ENCODE results near the gene CDON.

Gene CDON

GRCh38 chr11:126072801-126073594 lies 10.3 kb upstream of the CDON start:
- TF ChIP-seq, protein P1, sequence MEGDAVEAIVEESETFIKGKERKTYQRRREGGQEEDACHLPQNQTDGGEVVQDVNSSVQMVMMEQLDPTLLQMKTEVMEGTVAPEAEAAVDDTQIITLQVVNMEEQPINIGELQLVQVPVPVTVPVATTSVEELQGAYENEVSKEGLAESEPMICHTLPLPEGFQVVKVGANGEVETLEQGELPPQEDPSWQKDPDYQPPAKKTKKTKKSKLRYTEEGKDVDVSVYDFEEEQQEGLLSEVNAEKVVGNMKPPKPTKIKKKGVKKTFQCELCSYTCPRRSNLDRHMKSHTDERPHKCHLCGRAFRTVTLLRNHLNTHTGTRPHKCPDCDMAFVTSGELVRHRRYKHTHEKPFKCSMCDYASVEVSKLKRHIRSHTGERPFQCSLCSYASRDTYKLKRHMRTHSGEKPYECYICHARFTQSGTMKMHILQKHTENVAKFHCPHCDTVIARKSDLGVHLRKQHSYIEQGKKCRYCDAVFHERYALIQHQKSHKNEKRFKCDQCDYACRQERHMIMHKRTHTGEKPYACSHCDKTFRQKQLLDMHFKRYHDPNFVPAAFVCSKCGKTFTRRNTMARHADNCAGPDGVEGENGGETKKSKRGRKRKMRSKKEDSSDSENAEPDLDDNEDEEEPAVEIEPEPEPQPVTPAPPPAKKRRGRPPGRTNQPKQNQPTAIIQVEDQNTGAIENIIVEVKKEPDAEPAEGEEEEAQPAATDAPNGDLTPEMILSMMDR (IDR thresholded peaks at IDR 0.05; ENCODE audit: low read depth, low read length): no peak
- H3K4me3 ChIP-seq (replicated peaks in 1 of 2; ENCODE audit: low read depth in 2 of 2, low read length in 2 of 2): no peak overlapping the region
- DNase-seq (ENCODE audit: low read depth in 2 of 2): no peak

DNA sequence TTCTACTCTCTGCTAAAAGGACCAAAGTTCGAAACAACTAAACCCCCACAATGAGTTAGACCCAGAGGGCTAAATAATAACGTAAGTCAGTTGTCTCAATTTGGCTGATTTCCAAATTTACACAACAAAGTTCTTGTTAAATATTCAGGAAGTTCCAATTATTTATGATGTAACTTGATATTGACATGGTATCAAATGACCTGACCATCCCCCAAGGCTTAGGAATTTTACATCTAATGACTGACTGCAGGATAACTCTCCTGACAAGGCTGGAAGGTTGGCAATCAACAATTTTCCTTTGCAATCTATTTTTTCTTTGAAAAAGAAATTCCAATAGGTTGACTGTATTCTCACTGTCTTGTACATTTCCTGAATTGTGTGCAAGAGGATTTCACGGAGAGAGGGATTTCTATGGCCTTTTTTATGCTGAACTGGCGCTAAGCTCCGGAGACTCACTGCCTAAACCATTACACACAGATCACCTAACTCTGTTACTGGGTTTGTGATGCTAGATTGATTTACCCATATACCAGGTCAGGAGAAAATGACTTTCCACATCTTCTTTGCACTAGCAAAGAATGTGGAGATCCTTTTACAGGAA lies 9.6 kb upstream of the CDON start:
- no peak for DNase-seq (ENCODE audit: low read depth in 2 of 2)

GRCh38 chr11:126063507-126063852 lies 814 bp upstream of the CDON start:
- H3K4me3 ChIP-seq (replicated peaks in 1 of 2; ENCODE audit: low read depth in 2 of 2, low read length in 2 of 2): no peak overlapping the region
- DNase-seq (ENCODE audit: low read depth in 2 of 2): no peak
- TF ChIP-seq, protein P1 (IDR thresholded peaks at IDR 0.05; ENCODE audit: low read depth, low read length): no peak

More for the DNA sequence above, 9.6 kb upstream of the CDON start:
- TF ChIP-seq, protein P1 (IDR thresholded peaks at IDR 0.05; ENCODE audit: low read depth, low read length): no peak
- no peak overlapping the region for H3K4me3 ChIP-seq (replicated peaks in 1 of 2; ENCODE audit: low read depth in 2 of 2, low read length in 2 of 2)

DNA sequence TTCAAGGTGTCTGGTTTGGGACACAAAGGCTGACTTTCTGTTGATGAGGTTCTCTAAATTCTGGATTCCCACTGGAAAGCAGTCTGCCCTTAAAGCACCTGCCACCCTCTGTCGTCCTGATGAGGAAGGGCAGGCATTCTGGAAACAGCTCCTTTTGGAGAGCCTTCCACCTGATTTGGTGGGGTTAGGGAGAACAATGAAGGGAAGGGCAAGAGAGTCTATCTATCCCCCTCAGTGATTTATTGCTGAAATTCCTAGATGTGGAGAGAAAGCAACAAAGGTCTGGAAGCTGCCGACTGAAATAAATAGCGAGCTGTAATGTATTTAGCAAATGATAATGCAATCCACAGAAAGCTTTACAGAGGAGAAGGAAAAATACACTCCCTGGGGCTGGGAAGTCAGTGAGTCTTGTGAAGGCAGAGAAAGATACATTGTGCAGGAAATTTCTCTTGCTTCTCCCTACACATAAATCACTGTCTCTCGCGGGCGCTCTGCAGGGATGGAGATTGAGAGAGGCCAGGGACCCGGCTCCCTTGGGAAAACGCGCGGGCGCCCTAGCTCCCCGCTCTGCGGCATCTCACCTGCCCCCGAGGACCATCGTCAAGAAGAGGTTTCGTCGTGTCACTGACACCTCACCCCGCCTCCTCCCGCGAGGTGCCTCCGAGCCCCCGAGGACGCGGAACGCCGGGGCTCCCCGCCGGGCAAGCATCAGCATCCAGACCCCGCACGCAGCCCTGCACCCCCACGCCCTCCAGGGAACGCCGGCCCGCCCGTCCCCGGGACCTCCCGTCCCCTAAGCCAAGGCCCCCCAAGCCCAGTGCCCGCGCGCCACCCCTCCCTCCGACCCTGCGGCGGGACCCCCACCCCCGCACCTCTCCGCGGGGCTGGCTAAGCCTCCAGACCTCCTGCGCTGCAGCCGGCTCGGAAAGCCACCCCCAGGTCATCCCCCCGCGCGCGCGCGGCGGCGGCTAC lies 673 bp downstream of the CDON start:
- H3K4me3 ChIP-seq (replicated peaks in 1 of 2; ENCODE audit: low read depth in 2 of 2, low read length in 2 of 2): peak overlapping the region; percentile 64 to 70
- DNase-seq (ENCODE audit: low read depth in 2 of 2): peak; percentile 24 to 36
- TF ChIP-seq, protein P1 (IDR thresholded peaks at IDR 0.05; ENCODE audit: low read depth, low read length): peak; percentile 44

DNA sequence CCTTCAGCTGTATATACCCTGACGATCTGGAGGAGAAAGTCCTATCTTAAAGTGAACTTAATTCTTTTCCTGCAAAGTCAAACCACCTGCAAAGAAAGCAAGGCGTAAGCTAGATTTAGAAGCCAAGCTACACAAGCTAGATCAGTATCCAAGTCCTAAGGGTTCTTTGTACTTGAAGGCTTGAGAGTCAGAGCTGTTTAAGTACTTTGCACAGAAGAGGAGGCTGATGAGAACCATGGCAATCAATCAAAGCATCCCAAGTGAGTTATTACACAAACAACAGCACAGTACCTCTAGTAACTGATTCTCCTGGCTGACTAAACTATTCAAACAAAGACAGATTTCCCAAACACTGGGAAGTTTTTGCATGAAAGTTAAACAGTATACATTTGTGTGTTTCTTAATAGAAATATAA lies 1.9 kb downstream of the CDON start:
- H3K4me3 ChIP-seq (replicated peaks in 1 of 2; ENCODE audit: low read depth in 2 of 2, low read length in 2 of 2): no peak overlapping the region
- no peak for DNase-seq (ENCODE audit: low read depth in 2 of 2)
- TF ChIP-seq, protein P1 (IDR thresholded peaks at IDR 0.05; ENCODE audit: low read depth, low read length): no peak

DNA sequence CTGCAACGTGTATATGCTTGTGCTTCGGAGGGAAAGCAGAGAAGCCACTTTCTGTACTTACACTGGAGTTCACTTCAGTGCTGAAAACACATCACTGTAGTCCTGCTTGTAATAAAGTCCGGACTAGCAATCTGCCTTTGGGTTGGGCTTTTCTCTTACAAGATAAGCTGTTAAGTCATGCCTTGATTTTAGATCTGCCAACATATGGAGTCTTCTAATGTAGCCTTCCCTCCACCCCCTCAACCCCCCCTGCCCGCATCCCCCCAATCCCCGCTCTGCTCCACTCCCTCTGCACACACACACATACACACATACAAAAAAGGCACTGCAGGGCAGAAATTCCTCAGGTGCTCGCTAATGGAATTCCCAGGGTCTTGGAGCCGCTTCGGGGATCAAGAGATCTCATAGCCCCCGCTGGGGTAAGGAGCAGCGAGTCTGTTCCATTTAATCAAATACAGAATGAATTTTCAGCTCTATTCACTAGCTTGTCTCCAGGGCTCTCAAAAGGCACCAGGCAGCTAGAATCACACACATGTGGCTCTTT lies 3.4 kb downstream of the CDON start:
- DNase-seq (ENCODE audit: low read depth in 2 of 2): peak in 1 of 2 donors; percentile 18
- TF ChIP-seq, protein P1 (IDR thresholded peaks at IDR 0.05; ENCODE audit: low read depth, low read length): no peak
- H3K4me3 ChIP-seq (replicated peaks in 1 of 2; ENCODE audit: low read depth in 2 of 2, low read length in 2 of 2): no peak overlapping the region
